SK-N-SH (cell line): ENCODE results near the gene SLC35D2. TPM values are rescaled to one million over a fixed set of nuclear protein-coding genes. Genes with fewer than 3 reads are reported as not detected.
"Not testable (repeated sequence)": the region's sequence is repeated elsewhere in the genome, so short reads cannot be mapped to it uniquely, and the experiment has no call there.

Source experiments
- CTCF ChIA-PET: fragments of 300-600, 350-600 bp; formaldehyde crosslinking; extraction: SDS; loops from one replicate; lab custom pipeline; 2021; lab: Yijun Ruan, JAX
- POLR2A ChIA-PET: fragments of 350-600 bp; sonication (Branson Sonifier 250); formaldehyde crosslinking; extraction: SDS; loops from one replicate; lab custom pipeline; 2020; ENCODE audit warnings: antibody characterized with exemption, inconsistent platforms; lab: Yijun Ruan, JAX
- DNase-seq: peaks from one replicate; pipeline ENCODE4 v3.0.0; 2012
- H2AFZ ChIP-seq: fragments of 200-600 bp; sonication (generic); 2 replicates; pipeline ENCODE4 v1.8.1; 2016; ENCODE audit warnings: antibody characterized with exemption, mild to moderate bottlenecking, low read depth
- H3F3A ChIP-seq: fragments of 200-600 bp; sonication (generic); replicated peaks from 2 replicates; pipeline ENCODE3; 2016; ENCODE audit warnings: antibody characterized with exemption, mild to moderate bottlenecking; ENCODE audit not compliant: insufficient read depth
- H3K27ac ChIP-seq, 2 experiments: fragments of 200-500 bp in 1 of 2; fragments of 200-600 bp in 1 of 2; sonication (Bioruptor generic) in 1 of 2; sonication (generic), shearing (Covaris generic) in 1 of 2; 2 replicates each; pipeline versions ENCODE4 v1.5.1 to v1.6.1; 2014 to 2016; ENCODE audit warnings: low read depth in 2 of 2, inconsistent platforms in 1 of 2, low read length in 1 of 2, mild to moderate bottlenecking in 1 of 2, mixed read lengths in 1 of 2
- H3K27me3 ChIP-seq: fragments of 200-600 bp; sonication (generic), shearing (Covaris generic); 2 replicates; pipeline ENCODE4 v1.6.1; 2016; ENCODE audit warnings: mixed run types; ENCODE audit not compliant: insufficient read depth
- H3K36me3 ChIP-seq, 2 experiments: fragments of 200-500 bp in 1 of 2; fragments of 200-600 bp in 1 of 2; sonication (Bioruptor generic) in 1 of 2; sonication (generic) in 1 of 2; replicated peaks in 1 of 2; 2 replicates each; pipeline versions ENCODE3 to v1.5.1; 2014 to 2016; ENCODE audit warnings: low read length in 1 of 2, mild to moderate bottlenecking in 1 of 2; ENCODE audit not compliant: insufficient read depth in 2 of 2, control insufficient read depth in 1 of 2
- H3K4me1 ChIP-seq, 2 experiments: fragments of 200-500 bp in 1 of 2; fragments of 200-600 bp in 1 of 2; sonication (Bioruptor generic) in 1 of 2; sonication (generic), shearing (Covaris generic) in 1 of 2; 2 replicates each; pipeline versions ENCODE4 v1.5.1 to v1.6.1; 2014 to 2016; ENCODE audit warnings: low read depth in 1 of 2, low read length in 1 of 2, mixed run types in 1 of 2; ENCODE audit not compliant: insufficient read depth in 2 of 2, control insufficient read depth in 1 of 2
- H3K4me2 ChIP-seq: fragments of 200-600 bp; sonication (generic), shearing (Covaris generic); 2 replicates; pipeline ENCODE4 v1.6.1; 2017; ENCODE audit warnings: mixed run types
- H3K4me3 ChIP-seq, 2 experiments: fragments of 200-500 bp in 1 of 2; fragments of 200-600 bp in 1 of 2; sonication (Bioruptor generic) in 1 of 2; sonication (generic), shearing (Covaris generic) in 1 of 2; 2 replicates each; pipeline versions ENCODE4 v1.5.1 to v1.8.1; 2014 to 2016; ENCODE audit warnings: low read depth in 2 of 2, inconsistent platforms in 1 of 2, low read length in 1 of 2, mild to moderate bottlenecking in 1 of 2, mixed read lengths in 1 of 2, moderate library complexity in 1 of 2
- H3K79me2 ChIP-seq: fragments of 200-600 bp; sonication (generic); 2 replicates; pipeline ENCODE4 v1.8.1; 2017; ENCODE audit warnings: mild to moderate bottlenecking; ENCODE audit not compliant: insufficient read depth
- H3K9ac ChIP-seq: fragments of 200-600 bp; sonication (generic); 2 replicates; pipeline ENCODE4 v1.6.1; 2017; ENCODE audit warnings: mixed run types
- H3K9me2 ChIP-seq: fragments of 200-600 bp; sonication (generic); 2 replicates; pipeline ENCODE4 v1.6.1; 2017; ENCODE audit warnings: mixed run types
- H3K9me3 ChIP-seq: fragments of 200-600 bp; sonication (generic); 2 replicates; pipeline ENCODE4 v1.6.1; 2017; ENCODE audit warnings: mixed run types, mild to moderate bottlenecking, moderate library complexity
- H4K20me1 ChIP-seq: fragments of 200-600 bp; sonication (generic); 2 replicates; pipeline ENCODE4 v1.6.1; 2017; ENCODE audit warnings: mild to moderate bottlenecking, mixed run types; ENCODE audit not compliant: insufficient read depth
- CHD2 ChIP-seq: fragments of 150-350 bp; IDR thresholded peaks from 2 replicates; pipeline ENCODE4 v1.6.1; 2018; ENCODE audit warnings: low read length; ENCODE audit not compliant: partially characterized antibody
- ELF1 ChIP-seq: IDR thresholded peaks from 2 replicates; pipeline ENCODE4 v1.4.0; 2012
- FOSL2 ChIP-seq: IDR thresholded peaks from 2 replicates; pipeline ENCODE4 v1.4.0; 2012; ENCODE audit warnings: low read depth, mild to moderate bottlenecking, moderate library complexity, borderline replicate concordance
- MXI1 ChIP-seq: IDR thresholded peaks from 2 replicates; pipeline ENCODE4 v1.6.1; 2012; ENCODE audit warnings: mild to moderate bottlenecking, low read depth, low read length, improper control_type of control experiment
- NFIC ChIP-seq: IDR thresholded peaks from 2 replicates; pipeline ENCODE4 v1.4.0; 2012; ENCODE audit warnings: borderline replicate concordance
- NRF1 ChIP-seq: IDR thresholded peaks from 2 replicates; pipeline ENCODE4 v1.6.1; 2012; ENCODE audit warnings: low read depth, mild to moderate bottlenecking, low read length
- RCOR1 ChIP-seq: fragments of 150-350 bp; IDR thresholded peaks from 2 replicates; pipeline ENCODE4 v1.6.1; 2017; ENCODE audit warnings: antibody characterized with exemption, low read length
- RFX5 ChIP-seq: IDR thresholded peaks from 2 replicates; pipeline ENCODE4 v1.6.1; 2012; ENCODE audit warnings: mild to moderate bottlenecking, improper control_type of control experiment, low read length
- SIN3A ChIP-seq: IDR thresholded peaks from 2 replicates; pipeline ENCODE4 v1.6.1; 2012; ENCODE audit warnings: low read depth, mild to moderate bottlenecking, low read length, moderate library complexity, borderline replicate concordance
- SMC3 ChIP-seq: IDR thresholded peaks from 2 replicates; pipeline ENCODE4 v1.6.1; 2012; ENCODE audit warnings: low read depth, low read length, improper control_type of control experiment
- TAF1 ChIP-seq: IDR thresholded peaks from 2 replicates; pipeline ENCODE4 v1.6.1; 2012; ENCODE audit warnings: low read depth, mild to moderate bottlenecking, low read length, moderate library complexity, borderline replicate concordance
- TCF12 ChIP-seq: IDR thresholded peaks from 2 replicates; pipeline ENCODE4 v1.4.0; 2012
- YY1 ChIP-seq: IDR thresholded peaks from 2 replicates; pipeline ENCODE4 v1.4.0; 2012; ENCODE audit warnings: low read depth, mild to moderate bottlenecking
- WGBS: methylation state at CpG from one replicate; pipeline ENCODE4 v1.1.6; 2017; ENCODE audit warnings: low lambda C conversion rate; 5-methylcytosine and 5-hydroxymethylcytosine counted together
- polyA plus RNA-seq, 3 experiments: library from polyadenylated mRNA; depleted of rRNA; stranded (reverse); fragments of >200 nt; gene quantifications; 2 replicates each; pipeline ENCODE4 v1.2.3, GENCODE V29; 2012
- TF ChIP-seq, protein P1 (sequence below): IDR thresholded peaks from 2 replicates; pipeline ENCODE4 v1.4.0; 2012; ENCODE audit warnings: low read depth, borderline replicate concordance

Gene SLC35D2
- polyA plus RNA-seq, 1 of the 3 experiments (the other 2 are of a cell fraction): 26.1 TPM

DNA sequence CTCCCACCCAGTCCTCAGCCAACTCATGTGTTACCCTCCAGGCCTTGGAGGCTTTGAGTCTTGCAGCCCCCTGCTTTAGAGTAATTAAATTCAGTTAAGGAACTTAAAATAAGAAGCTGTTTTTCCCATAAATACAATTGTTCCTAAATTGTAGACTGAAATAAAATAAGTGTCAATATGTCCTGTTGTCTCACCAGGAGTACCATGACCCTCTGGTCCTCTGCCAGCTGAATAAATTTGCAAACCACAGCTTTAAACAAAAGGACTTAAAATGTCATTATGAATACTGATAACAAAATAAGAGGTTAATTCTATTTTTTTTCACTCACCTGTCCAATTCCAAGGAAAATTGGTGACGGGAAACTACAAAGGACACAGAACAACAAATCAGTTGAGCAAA, 15.6 kb downstream of the SLC35D2 start:
- Histone ChIP-seq H3K27ac (no peak overlapping the region), H3K36me3 (peaks cover 5 to 23% of the 10 kb centered on the region in 2 experiments), H3K4me2 (no peak overlapping the region), H3K4me1 (no peaks in the 10 kb centered on the region), H3K4me3 (no peak overlapping the region), H3F3A (no peaks in the 10 kb centered on the region), H3K9me2 (no peaks in the 10 kb centered on the region), H3K9me3 (no peaks in the 10 kb centered on the region), H3K9ac (no peak overlapping the region), H2AFZ (no peak overlapping the region), H3K79me2 (peaks cover 57% of the 10 kb centered on the region), H4K20me1 (peaks cover 5% of the 10 kb centered on the region; the same call in 1 of the 2 replicates), H3K27me3 (no peaks in the 10 kb centered on the region)
- WGBS: 98% methylated on average over 1 of the region's 1 CpG
- ChIA-PET CTCF (interaction anchor here (0.7 to 1.1 kb wide), 2 partner anchors 10 to 40 kb away, joined by 3 to 5 read pairs; no protein-coding TSS in a partner anchor), POLR2A (no interaction called here)
- no peak for DNase-seq
- TF ChIP-seq TAF1: no peak
- no peak for TF ChIP-seq NFIC
- TF ChIP-seq, protein P1, sequence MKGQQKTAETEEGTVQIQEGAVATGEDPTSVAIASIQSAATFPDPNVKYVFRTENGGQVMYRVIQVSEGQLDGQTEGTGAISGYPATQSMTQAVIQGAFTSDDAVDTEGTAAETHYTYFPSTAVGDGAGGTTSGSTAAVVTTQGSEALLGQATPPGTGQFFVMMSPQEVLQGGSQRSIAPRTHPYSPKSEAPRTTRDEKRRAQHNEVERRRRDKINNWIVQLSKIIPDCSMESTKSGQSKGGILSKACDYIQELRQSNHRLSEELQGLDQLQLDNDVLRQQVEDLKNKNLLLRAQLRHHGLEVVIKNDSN: no peak

GRCh38 chr9:96363175-96363967, 20.1 kb downstream of the SLC35D2 start:
- no peak for DNase-seq
- no peak overlapping the region for H3K27ac ChIP-seq
- H3K4me2 ChIP-seq: no peak overlapping the region
- no peak overlapping the region for H3K4me3 ChIP-seq
- H3F3A ChIP-seq: no peaks in the 10 kb centered on the region
- ChIA-PET CTCF (no interaction called here), POLR2A (no interaction called here)
- H3K9me2 ChIP-seq: no peaks in the 10 kb centered on the region
- H3K79me2 ChIP-seq: peaks cover 21% of the 10 kb centered on the region
- H3K27me3 ChIP-seq: no peaks in the 10 kb centered on the region
- H3K36me3 ChIP-seq: peaks cover 15 to 46% of the 10 kb centered on the region in 2 experiments
- no peaks in the 10 kb centered on the region for H3K9me3 ChIP-seq
- no peak overlapping the region for H2AFZ ChIP-seq
- no peaks in the 10 kb centered on the region for H4K20me1 ChIP-seq
- no peak overlapping the region for H3K9ac ChIP-seq
- TF ChIP-seq TCF12: no peak
- no peak for TF ChIP-seq RFX5
- no peak for TF ChIP-seq YY1
- no peak for TF ChIP-seq ELF1
- TF ChIP-seq SMC3: no peak
- TF ChIP-seq MXI1: no peak
- TF ChIP-seq NRF1: no peak
- TF ChIP-seq RCOR1: no peak
- TF ChIP-seq FOSL2: no peak
- no peak for TF ChIP-seq SIN3A
- no peak for TF ChIP-seq CHD2
- TF ChIP-seq, all 33 proteins: peak for 0
- 95% methylated on average over 9 of the region's 9 CpGs for WGBS
- H3K4me1 ChIP-seq: no peaks in the 10 kb centered on the region

DNA sequence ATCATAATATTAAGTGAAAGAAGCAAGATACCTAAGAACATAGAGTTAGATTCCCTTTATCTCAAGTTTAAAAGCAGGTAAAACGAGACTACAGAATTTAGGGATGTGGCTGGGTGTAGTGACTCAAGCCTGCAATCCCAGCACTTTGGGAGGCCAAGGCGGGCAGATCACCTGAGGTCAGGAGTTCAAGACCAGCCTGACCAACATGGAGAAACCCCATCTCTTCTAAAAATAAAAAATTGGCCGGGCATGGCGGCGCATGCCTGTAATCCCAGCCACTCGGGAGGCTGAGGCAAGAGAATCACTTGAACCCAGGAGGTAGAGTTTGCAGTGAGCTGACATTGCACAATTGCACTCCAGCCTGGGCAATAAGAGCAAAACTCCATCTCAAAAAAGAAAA, 21.4 kb downstream of the SLC35D2 start:
- POLR2A ChIA-PET, H3K27ac ChIP-seq, H3K27me3 ChIP-seq, H3F3A ChIP-seq, H3K9me2 ChIP-seq, H4K20me1 ChIP-seq, H3K79me2 ChIP-seq, H3K9ac ChIP-seq, DNase-seq, H3K4me1 ChIP-seq, H3K4me2 ChIP-seq, H3K4me3 ChIP-seq, H2AFZ ChIP-seq, H3K9me3 ChIP-seq: not testable (repeated sequence)
- H3K36me3 ChIP-seq: peaks cover 15 to 57% of the 10 kb centered on the region in 2 experiments
- CTCF ChIA-PET: interaction anchor here (0.7 kb wide), 1 partner anchor 34 kb away, joined by 3 read pairs; no protein-coding TSS in a partner anchor
- WGBS: 96% methylated on average over 6 of the region's 6 CpGs
